Esophagus muscularis mucosa (tissue), 4 donors: Measurements from ENCODE around the gene LPA. TPM values are rescaled to one million over a fixed set of nuclear protein-coding genes. Genes with fewer than 3 reads are reported as not detected.

ENCODE experiments used
- DNase-seq: peaks from one replicate; pipeline ENCODE4 v3.0.0-alpha.2; 2017; ENCODE audit errors: extremely low spot score
- H3K27ac ChIP-seq, 4 donors: fragments of 200-600 bp; sonication (generic); replicated peaks in 1 of 4; 1 replicate in 3 of 4; 2 replicates in 1 of 4; pipeline ENCODE4 v1.5.1; 2016 to 2019; ENCODE audit warnings: mild to moderate bottlenecking in 1 of 4
- H3K27me3 ChIP-seq, 4 donors: fragments of 200-600 bp; sonication (generic); one replicate each; pipeline versions ENCODE4 v1.5.1 to v1.6.0; 2016 to 2019
- H3K36me3 ChIP-seq, 4 donors: fragments of 200-600 bp; sonication (generic); one replicate each; pipeline ENCODE4 v1.5.1; 2016 to 2019
- H3K4me1 ChIP-seq, 4 donors: fragments of 200-600 bp; sonication (generic); one replicate each; pipeline ENCODE4 v1.5.1; 2016 to 2019
- H3K4me3 ChIP-seq, 4 donors: fragments of 200-600 bp; sonication (generic); 1 replicate in 2 of 4; 2 replicates in 2 of 4; pipeline ENCODE4 v1.5.1; 2016 to 2019; ENCODE audit warnings: mild to moderate bottlenecking in 4 of 4, moderate library complexity in 1 of 4
- H3K9me3 ChIP-seq, 4 donors: fragments of 200-600 bp; sonication (generic); 1 replicate in 3 of 4; 2 replicates in 1 of 4; pipeline ENCODE4 v1.5.1; 2016 to 2019
- CTCF ChIP-seq, 3 experiments: fragments of 200-600 bp in 2 of 3; fragments of 450-650 bp in 1 of 3; sonication (generic) in 2 of 3; IDR thresholded peaks; one replicate each; pipeline ENCODE4 v1.5.1; 2017 to 2019; ENCODE audit warnings: antibody characterized with exemption in 3 of 3, mild to moderate bottlenecking in 2 of 3, moderate library complexity in 1 of 3
- EP300 ChIP-seq: sonication (generic); formaldehyde crosslinking; IDR thresholded peaks from one replicate; pipeline ENCODE4 v1.6.1; 2017; ENCODE audit warnings: antibody characterized with exemption
- POLR2A ChIP-seq: fragments of 450-650 bp; IDR thresholded peaks from one replicate; pipeline ENCODE4 v1.6.1; 2017; ENCODE audit warnings: antibody characterized with exemption, moderate library complexity, mild to moderate bottlenecking, low read depth
- POLR2AphosphoS5 ChIP-seq, 2 donors: sonication (generic); formaldehyde crosslinking; IDR thresholded peaks; one replicate each; pipeline ENCODE4 v1.6.1; 2017; ENCODE audit warnings: antibody characterized with exemption in 2 of 2
- WGBS: methylation state at CpG from one replicate; pipeline ENCODE4 v1.1.5; 2018; 5-methylcytosine and 5-hydroxymethylcytosine counted together
- intact Hi-C: fragments of 100-400 bp; cut with DNase I; formaldehyde crosslinking; loops from one replicate; pipeline ENCODE4 v1.15.1; 2023
- total RNA-seq, 4 donors: library from RNA; depleted of rRNA; stranded (reverse); fragments of >200 nt; gene quantifications; one replicate each; pipeline versions ENCODE4 v1.1.0 to v1.2.1, GENCODE V29; 2016

LPA gene
- total RNA-seq, 4 donors from 2014 or later: not detected

- intact Hi-C loops: loop anchor here (1.0 kb wide), 1 partner anchor 14 kb away; no protein-coding TSS in a partner anchor
- WGBS: 1% methylated on average over 18 of the region's 73 CpGs
- Histone ChIP-seq H3K27ac (peak overlapping the region; percentile 75 to 89 (median 82)), H3K4me3 (peak overlapping the region; percentile 62 to 83 (median 78)), H3K27me3 (no peaks in the 10 kb centered on the region), H3K4me1 (peaks cover 0 to 14% (median 11%) of the 10 kb centered on the region in 4 donors), H3K9me3 (no peaks in the 10 kb centered on the region), H3K36me3 (no peaks in the 10 kb centered on the region)
- DNase-seq: peak; percentile 92
- TF ChIP-seq POLR2AphosphoS5 (IDR thresholded peaks at IDR 0.05) (peak; percentile 7 to 18), POLR2A (no peak), EP300 (no peak), CTCF (IDR thresholded peaks at IDR 0.05) (no peak)
Observed at GRCh38 chr6:160520043-160520904, 143.8 kb downstream of the LPA start.

- Histone ChIP-seq H3K27ac (peak overlapping the region; percentile 75 to 89 (median 82)), H3K4me1 (peaks cover 0 to 14% (median 11%) of the 10 kb centered on the region in 4 donors), H3K36me3 (no peaks in the 10 kb centered on the region), H3K27me3 (no peaks in the 10 kb centered on the region), H3K9me3 (no peaks in the 10 kb centered on the region), H3K4me3 (peak overlapping the region; percentile 62 to 83 (median 78))
- intact Hi-C loops: loop anchor here (1.0 kb wide), 1 partner anchor 15 kb away; no protein-coding TSS in a partner anchor
- WGBS: 26% methylated on average over 8 of the region's 8 CpGs
- no peak for DNase-seq
- TF ChIP-seq CTCF (IDR thresholded peaks at IDR 0.05): peak; percentile 87 to 93 (median 89)
- no peak for TF ChIP-seq EP300
- no peak for TF ChIP-seq POLR2A
- TF ChIP-seq POLR2AphosphoS5 (IDR thresholded peaks at IDR 0.05): no peak
Observed at GRCh38 chr6:160519603-160520042, 144.5 kb downstream of the LPA start.

GRCh38 chr6:160519133-160519532, 144.9 kb downstream of the LPA start:
- intact Hi-C loops: no loop called here
- Histone ChIP-seq H3K4me1 (peaks cover 0 to 14% (median 11%) of the 10 kb centered on the region in 4 donors), H3K4me3 (no peak overlapping the region), H3K36me3 (no peaks in the 10 kb centered on the region), H3K9me3 (no peaks in the 10 kb centered on the region), H3K27ac (no peak overlapping the region), H3K27me3 (no peaks in the 10 kb centered on the region)
- DNase-seq: no peak
- TF ChIP-seq CTCF (IDR thresholded peaks at IDR 0.05) (no peak), POLR2A (no peak), EP300 (no peak), POLR2AphosphoS5 (IDR thresholded peaks at IDR 0.05) (no peak)
- 79% methylated on average over 4 of the region's 4 CpGs for WGBS

- 72% methylated on average over 3 of the region's 3 CpGs for WGBS
- no peak overlapping the region for H3K27ac ChIP-seq
- no peaks in the 10 kb centered on the region for H3K36me3 ChIP-seq
- TF ChIP-seq CTCF (IDR thresholded peaks at IDR 0.05) (no peak), POLR2AphosphoS5 (IDR thresholded peaks at IDR 0.05) (no peak), EP300 (no peak), POLR2A (no peak)
- DNase-seq: no peak
- no peak overlapping the region for H3K4me3 ChIP-seq
- no peaks in the 10 kb centered on the region for H3K4me1 ChIP-seq
- intact Hi-C loops: no loop called here
- H3K27me3 ChIP-seq: peaks cover 0 to 7% (median 0%) of the 10 kb centered on the region in 4 donors
- no peaks in the 10 kb centered on the region for H3K9me3 ChIP-seq
Observed at GRCh38 chr6:160513836-160514235, 150.2 kb downstream of the LPA start.
